Ecto neural progenitor cell (in vitro differentiated cells): ENCODE measurements around the gene FCRLA.
"Not testable (repeated sequence)": the region's sequence is repeated elsewhere in the genome, so short reads cannot be mapped to it uniquely, and the experiment has no call there.

Source experiments
- DNase-seq: peaks from one replicate; pipeline ENCODE4 v3.0.0-alpha.2; 2018; ENCODE audit warnings: low spot score

The FCRLA gene

GRCh38 chr1:161706482-161707347 is at the start of gene FCRLA:
FCRLA (plus strand) TSS chr1:161707229; CDS start chr1:161707265, 36 bp downstream.
- DNase-seq, result no peak

- DNase-seq, result not testable (repeated sequence)
Observed at GRCh38 chr1:161658524-161658923, 48.5 kb upstream of the FCRLA start.

- DNase-seq, result not testable (repeated sequence)
Observed at GRCh38 chr1:161661660-161662311, 45.2 kb upstream of the FCRLA start.

GRCh38 chr1:161662684-161663339 is 44.2 kb upstream of the FCRLA start, which contains the start of gene FCGR2B:
FCGR2B (plus strand) TSS chr1:161663143; CDS start chr1:161663242, 99 bp downstream.
- DNase-seq, result not testable (repeated sequence)

GRCh38 chr1:161663569-161663968 is 43.5 kb upstream of the FCRLA start:
- not testable (repeated sequence) for DNase-seq

GRCh38 chr1:161664689-161665088 is 42.3 kb upstream of the FCRLA start:
- DNase-seq, result not testable (repeated sequence)

- not testable (repeated sequence) for DNase-seq
Observed at GRCh38 chr1:161671045-161672020, 35.7 kb upstream of the FCRLA start.

- DNase-seq, result not testable (repeated sequence)
Observed at GRCh38 chr1:161673437-161673836, 33.6 kb upstream of the FCRLA start.

- DNase-seq, result not testable (repeated sequence)
Observed at GRCh38 chr1:161674447-161674846, 32.6 kb upstream of the FCRLA start.

GRCh38 chr1:161674908-161675307 is 32.1 kb upstream of the FCRLA start:
- not testable (repeated sequence) for DNase-seq

- no peak for DNase-seq
Observed at GRCh38 chr1:161676441-161676840, 30.6 kb upstream of the FCRLA start.

GRCh38 chr1:161676958-161677689 is 29.9 kb upstream of the FCRLA start:
- no peak for DNase-seq

- no peak for DNase-seq
Observed at GRCh38 chr1:161678500-161678899, 28.5 kb upstream of the FCRLA start.

GRCh38 chr1:161681879-161682278 is 25.1 kb upstream of the FCRLA start:
- DNase-seq, result no peak

GRCh38 chr1:161688946-161689345 is 18.1 kb upstream of the FCRLA start:
- no peak for DNase-seq

GRCh38 chr1:161691846-161692245 is 15.2 kb upstream of the FCRLA start:
- DNase-seq, result no peak

GRCh38 chr1:161693020-161693712 is 13.9 kb upstream of the FCRLA start:
- not testable (repeated sequence) for DNase-seq

- not testable (repeated sequence) for DNase-seq
Observed at GRCh38 chr1:161698302-161698701, 8.7 kb upstream of the FCRLA start.

GRCh38 chr1:161702250-161702649 is 4.8 kb upstream of the FCRLA start:
- no peak for DNase-seq

GRCh38 chr1:161705537-161705936 is 1.5 kb upstream of the FCRLA start:
- no peak for DNase-seq
